DMS114 treated with DMSO at 0.1 percent for 48 hours (cell line): ENCODE measurements around the gene SORCS1.
"Not testable (repeated sequence)": the region's sequence is repeated elsewhere in the genome, so short reads cannot be mapped to it uniquely, and the experiment has no call there.

Experiments
- DNase-seq: peaks from one replicate; lab custom pipeline; 2025; ENCODE audit not compliant: unreplicated experiment; lab: John Stamatoyannopoulos, UW

Gene SORCS1

DNA sequence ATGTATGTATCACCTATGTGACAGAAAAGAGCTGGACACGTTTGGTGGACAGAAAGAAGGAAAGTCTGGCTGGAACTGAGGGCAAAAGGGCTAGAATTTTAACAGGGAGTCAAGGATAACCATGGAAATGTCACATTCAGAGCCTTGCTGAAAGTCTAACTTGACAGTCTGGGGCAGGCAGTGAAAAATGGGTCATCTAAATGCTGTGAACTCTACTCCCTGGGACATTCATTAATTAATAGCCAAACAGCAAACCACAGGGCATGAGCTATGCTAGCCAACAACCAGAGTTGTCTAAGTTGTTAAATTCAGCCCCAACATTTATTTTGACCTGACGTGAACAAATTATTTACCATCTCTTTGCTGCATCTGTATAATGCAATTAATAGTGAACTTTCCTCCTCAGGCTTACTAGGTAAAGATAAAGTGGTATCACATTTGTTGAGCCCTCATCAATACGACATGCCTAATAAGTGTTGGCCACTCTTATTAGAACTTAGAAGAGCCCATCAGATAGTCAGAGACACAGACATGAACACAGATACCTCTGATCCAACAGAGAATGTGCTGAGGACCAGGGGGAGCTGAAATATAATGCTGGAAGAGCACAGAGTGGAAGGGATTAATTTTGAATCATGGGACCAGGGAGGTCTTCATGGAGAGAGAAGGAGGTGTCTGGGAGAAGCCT lies 109.9 kb downstream of the SORCS1 start:
- no peak for DNase-seq

DNA sequence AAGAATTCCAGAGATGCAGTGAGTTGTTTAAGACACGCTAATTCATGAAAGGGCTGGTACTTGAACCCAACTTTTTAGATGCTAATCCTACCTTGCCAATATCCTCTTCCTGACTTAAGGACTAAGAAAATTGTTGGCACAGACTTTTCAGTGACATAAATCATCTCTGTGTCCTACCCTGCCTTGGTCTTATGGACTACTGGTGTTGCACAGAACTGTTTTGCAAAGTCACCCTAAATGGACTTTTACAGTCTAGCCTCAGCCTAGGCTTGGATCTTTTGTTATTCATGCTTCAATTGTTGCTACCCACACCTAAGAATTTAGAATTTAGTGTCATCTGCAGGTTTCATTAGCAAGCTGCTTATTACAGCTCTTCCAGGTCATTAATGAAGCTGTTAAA lies 112.7 kb downstream of the SORCS1 start:
- DNase-seq: no peak

- DNase-seq: no peak
Observed at GRCh38 chr10:107043461-107043860, 121.0 kb downstream of the SORCS1 start.

- DNase-seq: no peak
Observed at GRCh38 chr10:107037192-107038122, 127.0 kb downstream of the SORCS1 start.

- DNase-seq: no peak
Observed at GRCh38 chr10:107033799-107034422, 130.6 kb downstream of the SORCS1 start.

GRCh38 chr10:107032700-107033401 lies 131.7 kb downstream of the SORCS1 start:
- DNase-seq: no peak

GRCh38 chr10:107031931-107032699 lies 132.4 kb downstream of the SORCS1 start:
- DNase-seq: no peak

DNA sequence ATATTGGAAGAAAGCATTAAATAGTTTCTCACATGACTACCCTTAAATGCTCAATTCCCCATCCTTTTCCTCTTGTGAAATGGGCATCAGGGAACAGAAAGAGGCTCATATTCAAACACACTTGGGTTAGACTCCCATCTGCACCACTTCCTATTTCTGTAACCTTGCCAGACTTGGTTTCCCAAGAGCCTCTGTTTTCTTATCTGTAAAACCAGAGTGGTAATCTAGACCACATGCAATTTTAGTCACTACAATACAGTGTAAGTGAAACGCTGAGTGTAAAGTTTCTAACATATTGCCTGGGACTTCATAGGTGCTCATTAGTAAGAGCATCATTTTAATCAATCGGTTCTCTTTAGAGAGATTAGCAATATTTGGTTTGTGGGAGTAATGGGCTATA lies 136.3 kb downstream of the SORCS1 start:
- DNase-seq: no peak

- DNase-seq: no peak
Observed at GRCh38 chr10:107025676-107026075, 138.8 kb downstream of the SORCS1 start.

GRCh38 chr10:107024033-107024432 lies 140.5 kb downstream of the SORCS1 start:
- not testable (repeated sequence) for DNase-seq

GRCh38 chr10:107022600-107023354 lies 141.7 kb downstream of the SORCS1 start:
- DNase-seq: no peak

DNA sequence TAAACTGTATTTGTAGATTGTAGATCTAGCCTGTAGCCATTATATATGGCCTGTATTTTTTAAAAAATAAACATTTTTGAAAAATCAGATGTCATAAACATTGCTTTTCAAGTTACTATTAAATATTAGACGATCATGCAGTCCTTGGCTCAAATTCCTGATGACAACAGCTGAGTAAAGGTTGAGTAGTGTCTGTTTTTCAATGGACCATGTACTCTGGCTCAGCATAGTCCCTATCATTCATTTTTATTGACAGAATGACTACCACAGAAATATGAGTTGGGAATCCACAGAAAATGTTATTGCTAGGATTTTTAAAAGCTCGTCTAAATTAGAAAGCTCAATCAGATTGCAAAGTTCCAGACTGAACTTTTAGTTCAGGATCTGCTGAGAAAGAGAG lies 145.4 kb downstream of the SORCS1 start:
- DNase-seq: no peak

- no peak for DNase-seq
Observed at GRCh38 chr10:107013258-107014006, 151.1 kb downstream of the SORCS1 start.

- no peak for DNase-seq
Observed at GRCh38 chr10:107011992-107012391, 152.5 kb downstream of the SORCS1 start.

DNA sequence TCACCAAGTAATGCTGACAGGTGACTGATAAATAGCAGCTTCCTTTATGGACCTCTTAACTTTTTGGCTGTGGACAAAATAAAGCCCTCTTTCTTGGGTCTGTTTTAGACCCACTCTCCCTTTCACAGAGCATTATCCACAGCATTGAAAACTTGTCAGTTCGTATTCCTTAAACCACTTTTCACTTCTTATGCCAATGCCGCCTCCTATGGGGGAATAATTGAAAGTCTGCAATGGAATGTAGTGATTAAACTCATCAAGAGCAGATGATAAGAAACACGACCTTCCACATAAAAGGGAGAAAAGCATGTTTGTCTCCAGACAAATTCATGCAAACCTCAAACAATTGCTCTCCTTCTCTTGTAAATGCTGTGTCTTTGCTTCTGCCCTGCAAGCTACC lies 153.4 kb downstream of the SORCS1 start:
- no peak for DNase-seq

DNA sequence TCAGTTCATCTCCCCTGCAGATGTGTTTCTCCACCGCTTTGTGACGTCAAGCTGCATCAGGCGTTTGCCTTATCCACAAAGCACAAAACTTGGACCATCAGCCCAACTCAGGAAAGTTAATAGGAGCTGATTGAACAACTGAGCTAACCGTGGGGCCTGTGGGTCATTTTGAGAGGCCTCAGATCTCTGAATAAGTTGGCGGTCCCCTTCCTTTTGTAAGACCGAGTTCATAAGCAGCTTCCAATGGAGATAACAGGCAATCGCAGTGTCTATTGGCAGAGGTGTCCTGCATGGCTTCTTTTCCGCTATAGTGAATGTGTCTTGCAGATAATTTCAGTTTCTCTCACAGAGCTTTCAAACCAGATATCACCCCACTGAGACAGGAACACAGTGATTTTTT lies 154.0 kb downstream of the SORCS1 start:
- no peak for DNase-seq

DNA sequence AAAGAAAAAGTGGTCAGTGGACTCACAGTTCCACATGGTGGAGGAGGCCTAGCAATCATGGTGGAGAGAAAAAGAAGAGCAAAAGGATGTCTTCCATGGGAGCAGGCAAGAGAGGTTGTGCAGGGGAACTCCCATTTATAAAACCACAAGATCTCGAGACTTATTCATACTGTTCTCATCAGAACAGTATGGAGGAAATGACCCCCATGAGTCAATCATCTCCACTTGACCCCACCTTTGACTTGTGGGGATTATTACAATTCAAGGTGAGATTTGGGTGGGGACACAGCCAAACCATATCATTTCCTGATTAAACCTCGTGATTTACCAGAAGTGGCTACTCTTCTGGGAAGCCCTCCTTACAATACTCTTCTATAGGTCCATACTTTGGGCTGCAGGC lies 160.1 kb downstream of the SORCS1 start:
- no peak for DNase-seq

DNA sequence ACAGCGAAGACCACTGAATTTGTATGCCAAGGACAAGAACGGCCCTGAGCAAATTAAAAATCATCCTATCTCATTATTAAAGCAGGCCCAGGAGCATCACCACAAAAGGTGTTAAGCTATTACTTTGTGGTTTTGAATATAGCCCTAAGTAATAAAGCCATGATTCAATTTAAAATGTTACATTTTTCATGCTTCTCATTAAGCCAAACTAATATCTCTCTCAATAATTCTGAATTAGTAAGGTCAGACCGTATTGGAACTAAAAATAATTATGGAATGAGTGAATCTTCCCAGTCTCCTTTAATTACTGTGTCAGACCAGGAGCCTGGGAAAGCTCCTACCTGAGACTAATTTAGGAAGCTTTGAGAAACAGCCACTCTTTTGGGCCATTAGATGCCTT lies 162.4 kb downstream of the SORCS1 start:
- no peak for DNase-seq

GRCh38 chr10:106999118-106999707 lies 165.3 kb downstream of the SORCS1 start:
- no peak for DNase-seq
